ENCODE data around the gene NECAB2.

The NECAB2 gene

GRCh38 chr16:83930730-83931500 is 37.1 kb upstream of the NECAB2 start:
- Histone ChIP-seq H3K27me3 (ENCODE audit: insufficient read depth, low read length, poor library complexity, severe bottlenecking) (no peaks in the 10 kb centered on the region), H3K79me2 (ENCODE audit: insufficient read depth, low read length) (no peaks in the 10 kb centered on the region), H3K9me2 (replicated peaks; ENCODE audit: low read depth, low read length) (no peaks in the 10 kb centered on the region), H3K36me3 (ENCODE audit: insufficient read depth, low read length) (no peaks in the 10 kb centered on the region), H3K9ac (ENCODE audit: low read depth, low read length, poor library complexity, severe bottlenecking) (no peak overlapping the region), H4K20me1 (ENCODE audit: insufficient read depth, low read length, poor library complexity, severe bottlenecking) (no peaks in the 10 kb centered on the region), H2AFZ (ENCODE audit: low read length) (no peak overlapping the region), H3K4me1 (ENCODE audit: insufficient read depth, low read length, poor library complexity, severe bottlenecking) (no peaks in the 10 kb centered on the region), H3K4me2 (ENCODE audit: low read depth, low read length, poor library complexity, severe bottlenecking) (no peak overlapping the region), H3K9me3 (ENCODE audit: insufficient read depth, low read depth, low read length) (no peaks in the 10 kb centered on the region), H3K4me3 (ENCODE audit: low read length, poor library complexity, severe bottlenecking) (no peak overlapping the region), H3F3A (ENCODE audit: low read depth) (no peaks in the 10 kb centered on the region)
- TF ChIP-seq CTCF (conservative IDR thresholded peaks at IDR 0.05; ENCODE audit: low read length), result no peak
- TF ChIP-seq EZH2phosphoT487 (IDR thresholded peaks at IDR 0.05; ENCODE audit: borderline replicate concordance), result no peak

GRCh38 chr16:83931556-83931955 is 36.5 kb upstream of the NECAB2 start:
- H2AFZ ChIP-seq (ENCODE audit: low read length), result no peak overlapping the region

GRCh38 chr16:83932304-83932703 is 35.7 kb upstream of the NECAB2 start:
- H3K9me3 ChIP-seq (ENCODE audit: insufficient read depth, low read depth, low read length), result no peaks in the 10 kb centered on the region
- no peaks in the 10 kb centered on the region for H3K36me3 ChIP-seq (ENCODE audit: insufficient read depth, low read length)
- H4K20me1 ChIP-seq (ENCODE audit: insufficient read depth, low read length, poor library complexity, severe bottlenecking), result no peaks in the 10 kb centered on the region
- H3K9me2 ChIP-seq (replicated peaks; ENCODE audit: low read depth, low read length), result no peaks in the 10 kb centered on the region
- H3K27me3 ChIP-seq (ENCODE audit: insufficient read depth, low read length, poor library complexity, severe bottlenecking), result no peaks in the 10 kb centered on the region
- no peak overlapping the region for H2AFZ ChIP-seq (ENCODE audit: low read length)
- TF ChIP-seq CTCF (conservative IDR thresholded peaks at IDR 0.05; ENCODE audit: low read length), result no peak
- TF ChIP-seq EZH2phosphoT487 (IDR thresholded peaks at IDR 0.05; ENCODE audit: borderline replicate concordance), result no peak
- H3K4me1 ChIP-seq (ENCODE audit: insufficient read depth, low read length, poor library complexity, severe bottlenecking), result no peaks in the 10 kb centered on the region
- no peaks in the 10 kb centered on the region for H3K79me2 ChIP-seq (ENCODE audit: insufficient read depth, low read length)
- H3K9ac ChIP-seq (ENCODE audit: low read depth, low read length, poor library complexity, severe bottlenecking), result no peak overlapping the region
- no peak overlapping the region for H3K4me3 ChIP-seq (ENCODE audit: low read length, poor library complexity, severe bottlenecking)
- H3K4me2 ChIP-seq (ENCODE audit: low read depth, low read length, poor library complexity, severe bottlenecking), result no peak overlapping the region
- H3F3A ChIP-seq (ENCODE audit: low read depth), result no peaks in the 10 kb centered on the region

More at GRCh38 chr16:83931556-83931955, 36.5 kb upstream of the NECAB2 start:
- TF ChIP-seq CTCF (conservative IDR thresholded peaks at IDR 0.05; ENCODE audit: low read length), result no peak
- TF ChIP-seq EZH2phosphoT487 (IDR thresholded peaks at IDR 0.05; ENCODE audit: borderline replicate concordance), result no peak
- no peak overlapping the region for H3K4me2 ChIP-seq (ENCODE audit: low read depth, low read length, poor library complexity, severe bottlenecking)
- no peaks in the 10 kb centered on the region for H3K9me2 ChIP-seq (replicated peaks; ENCODE audit: low read depth, low read length)
- no peaks in the 10 kb centered on the region for H3K9me3 ChIP-seq (ENCODE audit: insufficient read depth, low read depth, low read length)
- no peaks in the 10 kb centered on the region for H3K36me3 ChIP-seq (ENCODE audit: insufficient read depth, low read length)
- H3K4me1 ChIP-seq (ENCODE audit: insufficient read depth, low read length, poor library complexity, severe bottlenecking), result no peaks in the 10 kb centered on the region
- no peaks in the 10 kb centered on the region for H3F3A ChIP-seq (ENCODE audit: low read depth)
- no peak overlapping the region for H3K4me3 ChIP-seq (ENCODE audit: low read length, poor library complexity, severe bottlenecking)
- H3K27me3 ChIP-seq (ENCODE audit: insufficient read depth, low read length, poor library complexity, severe bottlenecking), result no peaks in the 10 kb centered on the region
- no peaks in the 10 kb centered on the region for H4K20me1 ChIP-seq (ENCODE audit: insufficient read depth, low read length, poor library complexity, severe bottlenecking)
- no peak overlapping the region for H3K9ac ChIP-seq (ENCODE audit: low read depth, low read length, poor library complexity, severe bottlenecking)
- no peaks in the 10 kb centered on the region for H3K79me2 ChIP-seq (ENCODE audit: insufficient read depth, low read length)
